Stimulated activated CD4-positive, alpha-beta T cell treated with anti-CD3 and anti-CD28 coated beads, Interleukin-4, amount 100 ng/mL, for 48 hours (primary cell): Measurements from ENCODE around the gene GLT8D1.
"Not testable (repeated sequence)": the region's sequence is repeated elsewhere in the genome, so short reads cannot be mapped to it uniquely, and the experiment has no call there.

Source experiments
- DNase-seq, 2 donors: peaks; one replicate each; pipeline ENCODE4 v3.0.0-alpha.2; 2020; ENCODE audit warnings: low read depth in 2 of 2

GLT8D1 gene

GRCh38 chr3:52681596-52681995 is 24.0 kb downstream of the GLT8D1 start:
- DNase-seq: no peak

- no peak for DNase-seq
These were observed 25.8 kb downstream of the GLT8D1 start for GRCh38 chr3:52679811-52680210.

- no peak for DNase-seq
These were observed 26.4 kb downstream of the GLT8D1 start for GRCh38 chr3:52679199-52679538.

- DNase-seq: no peak
These were observed 27.1 kb downstream of the GLT8D1 start for GRCh38 chr3:52678265-52679198.

GRCh38 chr3:52676201-52676600 is 29.4 kb downstream of the GLT8D1 start:
- DNase-seq: not testable (repeated sequence)

GRCh38 chr3:52671676-52672075 is 33.9 kb downstream of the GLT8D1 start:
- no peak for DNase-seq

- peak in 1 of 2 donors; percentile 47 for DNase-seq
These were observed 34.7 kb downstream of the GLT8D1 start for GRCh38 chr3:52670621-52671521.

GRCh38 chr3:52663098-52663497 is 42.5 kb downstream of the GLT8D1 start:
- DNase-seq: no peak

- DNase-seq: no peak
These were observed 45.5 kb downstream of the GLT8D1 start for GRCh38 chr3:52660046-52660445.

GRCh38 chr3:52655895-52656294 is 49.7 kb downstream of the GLT8D1 start:
- no peak for DNase-seq

GRCh38 chr3:52651592-52651991 is 54.0 kb downstream of the GLT8D1 start:
- no peak for DNase-seq

GRCh38 chr3:52650439-52650838 is 55.2 kb downstream of the GLT8D1 start:
- DNase-seq: no peak

GRCh38 chr3:52649461-52650210 is 56.0 kb downstream of the GLT8D1 start:
- DNase-seq: no peak

GRCh38 chr3:52645549-52645948 is 60.0 kb downstream of the GLT8D1 start:
- no peak for DNase-seq
